Measurements from ENCODE around the gene ZNF263.

ZNF263 gene

GRCh38 chr16:3305109-3306068 is 22.1 kb downstream of the ZNF263 start, which contains the start of the genes TIGD7 and ZNF75A:
Gene TIGD7, minus strand, starts transcription at chr16:3305430. Its CDS starts 4,816 bp downstream, at chr16:3300614.
Gene ZNF75A, plus strand, starts transcription at chr16:3305497. Its CDS starts 2,932 bp downstream, at chr16:3308429.
- H3K36me3 ChIP-seq (ENCODE audit: control insufficient read depth, insufficient read depth, low read length): peaks cover 15% of the 10 kb centered on the region
- peak within 1 kb of the TSS; percentile 96 for H3K27ac ChIP-seq (ENCODE audit: low read depth, low read length)
- no peaks in the 10 kb centered on the region for H3K27me3 ChIP-seq (ENCODE audit: control insufficient read depth, insufficient read depth, low read length)
- H3K9ac ChIP-seq (ENCODE audit: low read length): peak within 1 kb of the TSS; percentile 84
- peaks cover 7% of the 10 kb centered on the region for H3K4me1 ChIP-seq (ENCODE audit: control insufficient read depth, insufficient read depth, low read length)
- peak within 1 kb of the TSS; percentile 97 for H3K4me3 ChIP-seq (ENCODE audit: low read length)

GRCh38 chr16:3306078-3306477 is 22.8 kb downstream of the ZNF263 start:
- Histone ChIP-seq H3K27ac (ENCODE audit: low read depth, low read length) (peak overlapping the region; percentile 96), H3K27me3 (ENCODE audit: control insufficient read depth, insufficient read depth, low read length) (no peaks in the 10 kb centered on the region), H3K4me1 (ENCODE audit: control insufficient read depth, insufficient read depth, low read length) (peaks cover 7% of the 10 kb centered on the region), H3K36me3 (ENCODE audit: control insufficient read depth, insufficient read depth, low read length) (peaks cover 15% of the 10 kb centered on the region), H3K4me3 (ENCODE audit: low read length) (peak overlapping the region; percentile 97), H3K9ac (ENCODE audit: low read length) (peak overlapping the region; percentile 84)

GRCh38 chr16:3311496-3311895 is 28.2 kb downstream of the ZNF263 start:
- Histone ChIP-seq H3K27me3 (ENCODE audit: control insufficient read depth, insufficient read depth, low read length) (no peaks in the 10 kb centered on the region), H3K36me3 (ENCODE audit: control insufficient read depth, insufficient read depth, low read length) (peaks cover 24% of the 10 kb centered on the region), H3K27ac (ENCODE audit: low read depth, low read length) (no peak overlapping the region), H3K9ac (ENCODE audit: low read length) (no peak overlapping the region), H3K4me3 (ENCODE audit: low read length) (no peak overlapping the region), H3K4me1 (ENCODE audit: control insufficient read depth, insufficient read depth, low read length) (no peaks in the 10 kb centered on the region)

GRCh38 chr16:3317315-3317999 is 34.2 kb downstream of the ZNF263 start:
- Histone ChIP-seq H3K4me3 (ENCODE audit: low read length) (no peak overlapping the region), H3K36me3 (ENCODE audit: control insufficient read depth, insufficient read depth, low read length) (peaks cover 18% of the 10 kb centered on the region), H3K27ac (ENCODE audit: low read depth, low read length) (no peak overlapping the region), H3K9ac (ENCODE audit: low read length) (no peak overlapping the region), H3K27me3 (ENCODE audit: control insufficient read depth, insufficient read depth, low read length) (no peaks in the 10 kb centered on the region), H3K4me1 (ENCODE audit: control insufficient read depth, insufficient read depth, low read length) (no peaks in the 10 kb centered on the region)

GRCh38 chr16:3321816-3322215 is 38.5 kb downstream of the ZNF263 start:
- H3K9ac ChIP-seq (ENCODE audit: low read length): no peak overlapping the region
- peaks cover 6% of the 10 kb centered on the region for H3K36me3 ChIP-seq (ENCODE audit: control insufficient read depth, insufficient read depth, low read length)
- H3K4me1 ChIP-seq (ENCODE audit: control insufficient read depth, insufficient read depth, low read length): no peaks in the 10 kb centered on the region
- no peaks in the 10 kb centered on the region for H3K27me3 ChIP-seq (ENCODE audit: control insufficient read depth, insufficient read depth, low read length)
- no peak overlapping the region for H3K27ac ChIP-seq (ENCODE audit: low read depth, low read length)
- H3K4me3 ChIP-seq (ENCODE audit: low read length): no peak overlapping the region

GRCh38 chr16:3327514-3327913 is 44.2 kb downstream of the ZNF263 start:
- Histone ChIP-seq H3K27ac (ENCODE audit: low read depth, low read length) (no peak overlapping the region), H3K36me3 (ENCODE audit: control insufficient read depth, insufficient read depth, low read length) (no peaks in the 10 kb centered on the region), H3K9ac (ENCODE audit: low read length) (no peak overlapping the region), H3K27me3 (ENCODE audit: control insufficient read depth, insufficient read depth, low read length) (no peaks in the 10 kb centered on the region), H3K4me1 (ENCODE audit: control insufficient read depth, insufficient read depth, low read length) (no peaks in the 10 kb centered on the region), H3K4me3 (ENCODE audit: low read length) (no peak overlapping the region)

GRCh38 chr16:3328104-3328503 is 44.8 kb downstream of the ZNF263 start:
- Histone ChIP-seq H3K9ac (ENCODE audit: low read length) (no peak overlapping the region), H3K4me3 (ENCODE audit: low read length) (no peak overlapping the region), H3K27me3 (ENCODE audit: control insufficient read depth, insufficient read depth, low read length) (no peaks in the 10 kb centered on the region), H3K27ac (ENCODE audit: low read depth, low read length) (no peak overlapping the region), H3K36me3 (ENCODE audit: control insufficient read depth, insufficient read depth, low read length) (no peaks in the 10 kb centered on the region), H3K4me1 (ENCODE audit: control insufficient read depth, insufficient read depth, low read length) (no peaks in the 10 kb centered on the region)

- Histone ChIP-seq H3K27ac (ENCODE audit: low read depth, low read length) (no peak overlapping the region), H3K27me3 (ENCODE audit: control insufficient read depth, insufficient read depth, low read length) (no peaks in the 10 kb centered on the region), H3K4me1 (ENCODE audit: control insufficient read depth, insufficient read depth, low read length) (no peaks in the 10 kb centered on the region), H3K9ac (ENCODE audit: low read length) (no peak overlapping the region), H3K36me3 (ENCODE audit: control insufficient read depth, insufficient read depth, low read length) (no peaks in the 10 kb centered on the region), H3K4me3 (ENCODE audit: low read length) (no peak overlapping the region)
Observed at GRCh38 chr16:3328643-3329042, 45.4 kb downstream of the ZNF263 start.
